Gastrocnemius medialis (tissue), 4 donors: ENCODE data around the gene KLHL29.

ENCODE experiments used
- POLR2A ChIP-seq, 2 donors: fragments of 450-650 bp; IDR thresholded peaks; one replicate each; pipeline ENCODE4 v1.6.1; 2017; ENCODE audit warnings: antibody characterized with exemption in 2 of 2, mild to moderate bottlenecking in 2 of 2, moderate library complexity in 2 of 2
- TF ChIP-seq, protein P1 (sequence below), 5 experiments: fragments of 450-650 bp in 3 of 5; fragments of 200-600 bp in 2 of 5; sonication (generic) in 2 of 5; IDR thresholded peaks in 4 of 5; conservative IDR thresholded peaks in 1 of 5; 1 replicate in 4 of 5; 2 replicates in 1 of 5; pipeline ENCODE4 v1.5.1; 2016 to 2019; ENCODE audit warnings: antibody characterized with exemption in 5 of 5, mild to moderate bottlenecking in 3 of 5, moderate library complexity in 3 of 5

DNA sequence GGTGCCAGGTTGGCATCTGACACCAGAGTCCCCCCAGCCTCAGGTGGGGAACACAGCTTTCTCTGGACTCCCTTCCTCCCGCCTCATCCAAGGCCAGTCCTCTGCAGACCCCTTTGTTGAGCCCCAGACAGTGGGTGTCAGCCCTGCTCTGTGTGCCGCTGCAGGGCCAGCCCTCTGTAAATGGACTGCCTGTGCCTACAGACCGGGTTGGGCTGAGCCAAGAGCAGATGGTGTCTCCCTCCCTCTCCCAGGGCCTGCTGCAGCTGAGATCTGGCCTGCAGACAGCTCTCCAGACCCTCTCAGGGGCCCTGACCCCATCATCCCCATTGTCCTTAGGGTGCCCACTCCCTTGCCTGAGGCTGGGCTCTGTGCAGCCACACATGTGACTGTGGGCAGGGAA is 160.8 kb downstream of the KLHL29 start:
- TF ChIP-seq, protein P1, sequence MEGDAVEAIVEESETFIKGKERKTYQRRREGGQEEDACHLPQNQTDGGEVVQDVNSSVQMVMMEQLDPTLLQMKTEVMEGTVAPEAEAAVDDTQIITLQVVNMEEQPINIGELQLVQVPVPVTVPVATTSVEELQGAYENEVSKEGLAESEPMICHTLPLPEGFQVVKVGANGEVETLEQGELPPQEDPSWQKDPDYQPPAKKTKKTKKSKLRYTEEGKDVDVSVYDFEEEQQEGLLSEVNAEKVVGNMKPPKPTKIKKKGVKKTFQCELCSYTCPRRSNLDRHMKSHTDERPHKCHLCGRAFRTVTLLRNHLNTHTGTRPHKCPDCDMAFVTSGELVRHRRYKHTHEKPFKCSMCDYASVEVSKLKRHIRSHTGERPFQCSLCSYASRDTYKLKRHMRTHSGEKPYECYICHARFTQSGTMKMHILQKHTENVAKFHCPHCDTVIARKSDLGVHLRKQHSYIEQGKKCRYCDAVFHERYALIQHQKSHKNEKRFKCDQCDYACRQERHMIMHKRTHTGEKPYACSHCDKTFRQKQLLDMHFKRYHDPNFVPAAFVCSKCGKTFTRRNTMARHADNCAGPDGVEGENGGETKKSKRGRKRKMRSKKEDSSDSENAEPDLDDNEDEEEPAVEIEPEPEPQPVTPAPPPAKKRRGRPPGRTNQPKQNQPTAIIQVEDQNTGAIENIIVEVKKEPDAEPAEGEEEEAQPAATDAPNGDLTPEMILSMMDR (IDR thresholded peaks at IDR 0.05 in 4 of 5, conservative IDR thresholded peaks at IDR 0.05 in 1 of 5) = no peak
- no peak for TF ChIP-seq POLR2A (IDR thresholded peaks at IDR 0.05)
